OCI-LY3 (cell line): ENCODE measurements around the gene STC2.
"Not testable (repeated sequence)": the region's sequence is repeated elsewhere in the genome, so short reads cannot be mapped to it uniquely, and the experiment has no call there.

Experiments
- H2AFZ ChIP-seq: fragments of 200-600, 300-600 bp; shearing (Covaris generic); 2 replicates; pipeline ENCODE4 v1.6.0; 2014; ENCODE audit warnings: antibody characterized with exemption, low read depth, low read length
- H3K27ac ChIP-seq: fragments of 200-600, 300-600 bp; sonication (generic); 2 replicates; pipeline ENCODE4 v1.5.1; 2014; ENCODE audit warnings: mild to moderate bottlenecking, low read length, moderate library complexity, mixed read lengths
- H3K27me3 ChIP-seq: fragments of 200-600, 300-600 bp; sonication (generic); 2 replicates; pipeline ENCODE4 v1.6.1; 2014; ENCODE audit warnings: low read depth, low read length, mixed read lengths
- H3K36me3 ChIP-seq: fragments of 200-600, 300-600 bp; sonication (generic); replicated peaks from 2 replicates; pipeline ENCODE3; 2014; ENCODE audit warnings: low read depth, low read length, mixed read lengths
- H3K4me1 ChIP-seq: fragments of 300-600, 200-600 bp; sonication (generic); 2 replicates; pipeline ENCODE4 v1.6.1; 2014; ENCODE audit warnings: low read length, mixed read lengths
- H3K4me2 ChIP-seq: fragments of 200-600, 300-600 bp; sonication (generic); 2 replicates; pipeline ENCODE4 v1.6.1; 2014; ENCODE audit warnings: low read length, mixed read lengths
- H3K4me3 ChIP-seq: fragments of 300-600, 200-600 bp; sonication (generic); 2 replicates; pipeline ENCODE4 v1.5.1; 2014; ENCODE audit warnings: antibody characterized with exemption, mild to moderate bottlenecking, low read length, moderate library complexity
- H3K79me2 ChIP-seq: fragments of 300-600, 200-600 bp; shearing (Covaris generic); 2 replicates; pipeline ENCODE4 v1.6.1; 2014; ENCODE audit warnings: mild to moderate bottlenecking, low read length, mixed read lengths
- H3K9ac ChIP-seq: fragments of 300-600, 200-600 bp; shearing (Covaris generic); 2 replicates; pipeline ENCODE4 v1.6.0; 2014; ENCODE audit warnings: mild to moderate bottlenecking, low read length, moderate library complexity
- H3K9me3 ChIP-seq: fragments of 200-600, 300-600 bp; shearing (Covaris generic); 2 replicates; pipeline ENCODE4 v1.6.1; 2014; ENCODE audit warnings: low read length, mixed read lengths; ENCODE audit not compliant: insufficient read depth
- H4K20me1 ChIP-seq: fragments of 200-600, 300-600 bp; sonication (generic); 2 replicates; pipeline ENCODE4 v1.6.1; 2016; ENCODE audit warnings: low read length, mixed read lengths; ENCODE audit not compliant: insufficient read depth
- CTCF ChIP-seq: fragments of 200-600, 300-600 bp; sonication (generic); IDR thresholded peaks from 2 replicates; pipeline ENCODE4 v1.5.1; 2014; ENCODE audit warnings: antibody characterized with exemption, low read length, low read depth
- EZH2phosphoT487 ChIP-seq: fragments of 200-600 bp; shearing (Covaris generic); IDR thresholded peaks from 2 replicates; pipeline ENCODE4 v1.6.1; 2018; ENCODE audit warnings: antibody characterized with exemption, mixed run types, low read depth

The STC2 gene

DNA sequence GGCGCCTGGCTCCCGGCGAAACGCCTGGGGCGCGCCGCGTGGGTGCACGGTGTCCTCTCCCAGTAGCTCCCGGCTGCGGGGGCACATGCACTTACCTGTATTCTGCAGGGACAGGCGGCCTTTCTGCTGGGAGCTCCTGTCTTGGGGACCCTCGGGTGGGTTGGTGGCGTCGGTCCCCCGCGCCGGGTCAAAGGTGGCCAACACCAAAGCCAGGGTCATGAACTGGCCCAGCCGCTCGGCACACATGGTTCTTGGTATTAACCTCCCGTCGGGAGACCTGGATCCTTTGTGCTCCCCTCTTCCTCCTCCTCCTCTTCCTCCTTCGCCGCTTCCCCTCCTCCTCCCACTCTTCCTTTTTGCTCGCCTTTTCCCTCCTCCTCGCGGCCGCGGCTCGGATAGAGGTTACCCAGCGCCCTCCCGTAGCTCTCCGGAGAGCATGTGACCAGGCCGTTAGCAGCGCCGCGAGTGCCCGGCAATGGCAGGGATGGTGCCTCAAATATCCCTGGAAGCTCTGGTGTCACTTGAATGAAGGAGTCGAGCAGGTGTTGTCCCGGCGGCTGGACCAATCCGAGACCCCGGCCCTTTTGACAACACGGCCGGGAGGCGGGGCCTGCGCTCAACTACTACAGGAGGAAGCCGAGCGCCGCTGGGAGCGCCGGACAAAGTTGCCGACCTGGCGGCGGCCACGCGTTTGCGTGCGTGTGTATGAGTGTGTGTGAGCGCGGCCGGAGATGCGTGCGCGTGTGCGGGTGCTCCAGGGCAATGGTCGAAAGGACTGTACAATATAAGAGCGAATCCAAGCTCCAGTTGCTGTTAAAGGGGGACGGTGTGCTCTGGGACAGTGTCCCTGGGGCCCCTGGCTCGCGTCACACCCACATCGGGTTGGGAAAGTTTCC is at the start of gene STC2:
TSS of gene STC2 (minus strand) at position 467 of the 896 bp plus-strand sequence. CDS start at position 246, 221 bp downstream.
- Histone ChIP-seq H2AFZ (no peak within 1 kb of the TSS), H4K20me1 (no peaks in the 10 kb centered on the region), H3K27me3 (peaks cover 18% of the 10 kb centered on the region), H3K9me3 (no peaks in the 10 kb centered on the region), H3K36me3 (no peaks in the 10 kb centered on the region), H3K4me2 (no peak within 1 kb of the TSS), H3K4me3 (no peak within 1 kb of the TSS), H3K4me1 (peaks cover 6% of the 10 kb centered on the region; the same call in 1 of the 2 replicates), H3K79me2 (no peaks in the 10 kb centered on the region), H3K9ac (no peak within 1 kb of the TSS), H3K27ac (no peak within 1 kb of the TSS)
- TF ChIP-seq EZH2phosphoT487, result no peak
- no peak for TF ChIP-seq CTCF

GRCh38 chr5:173371400-173371799 is 43.2 kb upstream of the STC2 start:
- Histone ChIP-seq H3K4me2 (no peak overlapping the region), H4K20me1 (no peaks in the 10 kb centered on the region), H3K9me3 (no peaks in the 10 kb centered on the region), H3K79me2 (no peaks in the 10 kb centered on the region), H3K9ac (no peak overlapping the region), H3K36me3 (no peaks in the 10 kb centered on the region), H3K27me3 (peaks cover 9% of the 10 kb centered on the region), H3K4me1 (no peaks in the 10 kb centered on the region), H3K4me3 (no peak overlapping the region), H2AFZ (no peak overlapping the region), H3K27ac (no peak overlapping the region)
- TF ChIP-seq EZH2phosphoT487, result no peak

DNA sequence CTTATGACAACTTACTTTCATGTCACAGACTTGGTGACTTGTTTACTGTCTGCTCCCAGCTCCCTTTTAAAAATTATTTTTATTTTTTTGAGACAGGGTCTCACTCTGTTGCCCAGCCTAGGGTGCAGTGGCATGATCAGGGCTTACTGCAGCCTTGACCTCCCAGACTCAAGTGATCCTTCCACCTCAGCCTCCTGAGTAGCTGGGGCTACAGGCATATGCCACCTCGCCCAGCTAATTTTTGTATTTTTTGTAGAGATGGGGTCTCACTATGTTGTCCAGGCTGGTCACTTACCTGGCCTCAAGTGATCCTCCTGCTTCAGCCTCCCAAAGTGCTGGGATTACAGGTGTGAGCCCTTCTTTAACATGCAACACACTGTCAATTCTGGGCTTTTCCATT is 35.2 kb upstream of the STC2 start:
- H3K4me3 ChIP-seq, H3K27ac ChIP-seq, H3K9ac ChIP-seq, H3K4me1 ChIP-seq, H2AFZ ChIP-seq, H4K20me1 ChIP-seq, H3K36me3 ChIP-seq, H3K9me3 ChIP-seq, H3K79me2 ChIP-seq, H3K4me2 ChIP-seq: not testable (repeated sequence)
- H3K27me3 ChIP-seq, result peaks cover 14% of the 10 kb centered on the region; the same call in 1 of the 2 replicates

- Histone ChIP-seq H3K27me3 (peaks cover 50% of the 10 kb centered on the region), H3K9ac (no peak overlapping the region)
These were observed 27.3 kb upstream of the STC2 start for GRCh38 chr5:173355561-173355960.

More at GRCh38 chr5:173355561-173355960, 27.3 kb upstream of the STC2 start:
- no peaks in the 10 kb centered on the region for H3K9me3 ChIP-seq
- H2AFZ ChIP-seq, result no peak overlapping the region
- no peaks in the 10 kb centered on the region for H4K20me1 ChIP-seq
- no peaks in the 10 kb centered on the region for H3K79me2 ChIP-seq
- H3K4me2 ChIP-seq, result no peak overlapping the region
- no peaks in the 10 kb centered on the region for H3K36me3 ChIP-seq
- TF ChIP-seq CTCF (no peak), EZH2phosphoT487 (no peak)
- no peaks in the 10 kb centered on the region for H3K4me1 ChIP-seq
- no peak overlapping the region for H3K27ac ChIP-seq
- no peak overlapping the region for H3K4me3 ChIP-seq
